Measurements from ENCODE around the gene TMEM231.
A peak's percentile ranks its signal among the peaks of the same experiment; 100 is the strongest.

Gene TMEM231

DNA sequence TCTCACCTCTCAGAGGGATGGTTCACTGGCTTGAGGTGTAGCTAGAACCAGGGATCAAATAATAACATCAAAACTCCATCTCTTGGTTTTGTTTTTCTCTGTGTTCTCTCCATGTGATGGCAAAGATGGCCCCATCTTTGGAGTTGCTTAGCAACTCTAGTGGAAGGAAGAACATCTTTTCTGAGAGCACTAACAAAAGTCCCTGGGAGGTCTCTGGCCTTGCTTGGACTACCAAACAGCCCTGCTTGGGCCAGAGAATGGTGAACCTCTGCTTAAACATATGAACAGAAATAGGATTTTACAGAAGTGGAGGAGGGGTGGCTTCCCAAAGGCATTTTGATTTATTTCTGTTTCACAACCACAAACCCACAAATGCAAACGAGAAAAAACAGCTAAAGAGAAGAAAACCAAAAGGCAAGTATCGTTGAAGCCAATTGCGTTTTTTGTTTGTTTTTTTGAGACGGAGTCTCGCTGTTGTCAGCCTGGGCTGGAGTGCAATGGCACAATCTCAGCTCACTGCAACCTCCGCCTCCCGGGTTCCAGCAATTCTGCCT lies 23.3 kb upstream of the TMEM231 start:
- 0 out of 2 replicates have a peak, but pooled peaks cover 5% of the 10 kb centered on the region for H3K4me1 ChIP-seq (ENCODE audit: insufficient read depth, low read length)
- H3K9ac ChIP-seq (ENCODE audit: low read depth, low read length), result no peak overlapping the region
- H3K27me3 ChIP-seq (ENCODE audit: insufficient read depth, low read length), result no peaks in the 10 kb centered on the region
- no peaks in the 10 kb centered on the region for H3K9me3 ChIP-seq (ENCODE audit: insufficient read depth, low read depth, low read length)
- H3K4me3 ChIP-seq (ENCODE audit: low read length), result no peak overlapping the region
- H3K36me3 ChIP-seq (ENCODE audit: insufficient read depth, low read depth, low read length), result peaks cover 49% of the 10 kb centered on the region
- no peak overlapping the region for H3K27ac ChIP-seq (ENCODE audit: low read length)

- Histone ChIP-seq H3K36me3 (ENCODE audit: insufficient read depth, low read depth, low read length) (peaks cover 55% of the 10 kb centered on the region), H3K4me1 (ENCODE audit: insufficient read depth, low read length) (0 out of 2 replicates have a peak, but pooled peaks cover 5% of the 10 kb centered on the region), H3K4me3 (ENCODE audit: low read length) (no peak overlapping the region), H3K9me3 (ENCODE audit: insufficient read depth, low read depth, low read length) (no peaks in the 10 kb centered on the region), H3K9ac (ENCODE audit: low read depth, low read length) (no peak overlapping the region), H3K27me3 (ENCODE audit: insufficient read depth, low read length) (no peaks in the 10 kb centered on the region), H3K27ac (ENCODE audit: low read length) (no peak overlapping the region)
These were observed 22.7 kb upstream of the TMEM231 start for GRCh38 chr16:75578725-75579124.

- Histone ChIP-seq H3K9me3 (ENCODE audit: insufficient read depth, low read depth, low read length) (no peaks in the 10 kb centered on the region), H3K36me3 (ENCODE audit: insufficient read depth, low read depth, low read length) (peaks cover 60% of the 10 kb centered on the region), H3K27me3 (ENCODE audit: insufficient read depth, low read length) (no peaks in the 10 kb centered on the region), H3K4me3 (ENCODE audit: low read length) (no peak overlapping the region), H3K9ac (ENCODE audit: low read depth, low read length) (no peak overlapping the region), H3K4me1 (ENCODE audit: insufficient read depth, low read length) (0 out of 2 replicates have a peak, but pooled peaks cover 5% of the 10 kb centered on the region), H3K27ac (ENCODE audit: low read length) (no peak overlapping the region)
These were observed 22.2 kb upstream of the TMEM231 start for GRCh38 chr16:75578212-75578611.

DNA sequence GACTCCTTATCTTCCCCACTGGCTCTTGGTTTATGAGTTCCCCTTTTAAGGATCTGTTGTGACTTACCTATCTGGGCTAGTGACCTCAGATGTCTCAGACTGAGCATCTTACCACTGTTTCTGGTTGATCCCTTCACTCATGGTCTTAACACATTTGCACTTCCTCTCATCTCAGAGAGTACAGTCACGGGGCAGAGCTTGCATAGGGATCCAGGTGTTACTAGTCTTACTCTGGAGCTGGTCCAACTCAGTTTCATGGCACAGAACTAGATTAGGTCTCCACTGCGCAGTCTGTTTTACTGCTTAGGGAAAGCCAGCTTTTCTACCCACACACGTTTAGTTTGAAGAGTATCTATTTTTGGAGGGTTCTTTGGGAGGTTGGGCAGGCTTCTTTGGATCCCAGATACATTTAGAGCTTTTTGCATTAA lies 20.3 kb upstream of the TMEM231 start:
- Histone ChIP-seq H3K9me3 (ENCODE audit: insufficient read depth, low read depth, low read length) (no peaks in the 10 kb centered on the region), H3K36me3 (ENCODE audit: insufficient read depth, low read depth, low read length) (peaks cover 75% of the 10 kb centered on the region), H3K4me1 (ENCODE audit: insufficient read depth, low read length) (0 out of 2 replicates have a peak, but pooled peaks cover 5% of the 10 kb centered on the region), H3K27me3 (ENCODE audit: insufficient read depth, low read length) (no peaks in the 10 kb centered on the region), H3K9ac (ENCODE audit: low read depth, low read length) (no peak overlapping the region), H3K4me3 (ENCODE audit: low read length) (no peak overlapping the region), H3K27ac (ENCODE audit: low read length) (no peak overlapping the region)

GRCh38 chr16:75575958-75576357 lies 19.9 kb upstream of the TMEM231 start:
- H3K4me1 ChIP-seq (ENCODE audit: insufficient read depth, low read length), result 0 out of 2 replicates have a peak, but pooled peaks cover 5% of the 10 kb centered on the region
- H3K27ac ChIP-seq (ENCODE audit: low read length), result no peak overlapping the region
- no peak overlapping the region for H3K9ac ChIP-seq (ENCODE audit: low read depth, low read length)
- H3K4me3 ChIP-seq (ENCODE audit: low read length), result no peak overlapping the region
- peaks cover 80% of the 10 kb centered on the region for H3K36me3 ChIP-seq (ENCODE audit: insufficient read depth, low read depth, low read length)
- H3K27me3 ChIP-seq (ENCODE audit: insufficient read depth, low read length), result no peaks in the 10 kb centered on the region
- no peaks in the 10 kb centered on the region for H3K9me3 ChIP-seq (ENCODE audit: insufficient read depth, low read depth, low read length)

DNA sequence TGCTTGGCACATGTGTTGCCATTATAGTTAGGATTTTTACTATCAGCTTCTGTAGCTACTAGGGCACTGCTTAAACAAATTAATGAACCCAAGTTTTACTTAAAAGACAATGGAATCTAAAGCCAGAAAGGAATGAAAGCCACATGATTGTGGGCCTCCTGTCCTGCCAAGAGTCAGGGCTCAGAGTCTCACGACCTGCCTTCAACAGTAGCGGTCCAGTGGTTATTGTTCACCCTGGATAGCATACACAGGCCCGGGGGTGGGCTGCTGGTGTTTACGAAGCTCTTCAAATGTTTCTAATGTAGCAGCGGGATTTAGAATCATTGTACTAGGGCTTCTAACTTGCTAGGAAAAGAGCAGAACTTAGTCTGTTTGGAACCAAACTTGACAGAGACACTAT lies 17.9 kb upstream of the TMEM231 start:
- Histone ChIP-seq H3K9ac (ENCODE audit: low read depth, low read length) (no peak overlapping the region), H3K27ac (ENCODE audit: low read length) (no peak overlapping the region), H3K36me3 (ENCODE audit: insufficient read depth, low read depth, low read length) (peaks cover 87% of the 10 kb centered on the region), H3K27me3 (ENCODE audit: insufficient read depth, low read length) (no peaks in the 10 kb centered on the region), H3K4me3 (ENCODE audit: low read length) (no peak overlapping the region), H3K4me1 (ENCODE audit: insufficient read depth, low read length) (0 out of 2 replicates have a peak, but pooled peaks cover 5% of the 10 kb centered on the region), H3K9me3 (ENCODE audit: insufficient read depth, low read depth, low read length) (no peaks in the 10 kb centered on the region)

GRCh38 chr16:75572864-75573542 lies 17.0 kb upstream of the TMEM231 start:
- Histone ChIP-seq H3K9me3 (ENCODE audit: insufficient read depth, low read depth, low read length) (no peaks in the 10 kb centered on the region), H3K4me1 (ENCODE audit: insufficient read depth, low read length) (0 out of 2 replicates have a peak, but pooled peaks cover 5% of the 10 kb centered on the region), H3K9ac (ENCODE audit: low read depth, low read length) (no peak overlapping the region), H3K4me3 (ENCODE audit: low read length) (no peak overlapping the region), H3K36me3 (ENCODE audit: insufficient read depth, low read depth, low read length) (peaks cover 88% of the 10 kb centered on the region), H3K27ac (ENCODE audit: low read length) (no peak overlapping the region), H3K27me3 (ENCODE audit: insufficient read depth, low read length) (no peaks in the 10 kb centered on the region)

- Histone ChIP-seq H3K9me3 (ENCODE audit: insufficient read depth, low read depth, low read length) (no peaks in the 10 kb centered on the region), H3K27ac (ENCODE audit: low read length) (no peak overlapping the region), H3K27me3 (ENCODE audit: insufficient read depth, low read length) (no peaks in the 10 kb centered on the region), H3K4me1 (ENCODE audit: insufficient read depth, low read length) (0 out of 2 replicates have a peak, but pooled peaks cover 4% of the 10 kb centered on the region), H3K4me3 (ENCODE audit: low read length) (no peak overlapping the region), H3K36me3 (ENCODE audit: insufficient read depth, low read depth, low read length) (peaks cover 70% of the 10 kb centered on the region), H3K9ac (ENCODE audit: low read depth, low read length) (no peak overlapping the region)
These were observed 14.5 kb upstream of the TMEM231 start for GRCh38 chr16:75570396-75571065.

GRCh38 chr16:75567911-75568310 lies 11.9 kb upstream of the TMEM231 start:
- no peak overlapping the region for H3K9ac ChIP-seq (ENCODE audit: low read depth, low read length)
- peaks cover 48% of the 10 kb centered on the region for H3K36me3 ChIP-seq (ENCODE audit: insufficient read depth, low read depth, low read length)
- H3K4me1 ChIP-seq (ENCODE audit: insufficient read depth, low read length), result peaks cover 15% of the 10 kb centered on the region
- H3K27me3 ChIP-seq (ENCODE audit: insufficient read depth, low read length), result no peaks in the 10 kb centered on the region
- H3K9me3 ChIP-seq (ENCODE audit: insufficient read depth, low read depth, low read length), result no peaks in the 10 kb centered on the region
- H3K4me3 ChIP-seq (ENCODE audit: low read length), result no peak overlapping the region
- no peak overlapping the region for H3K27ac ChIP-seq (ENCODE audit: low read length)

GRCh38 chr16:75566758-75567255 lies 10.8 kb upstream of the TMEM231 start:
- Histone ChIP-seq H3K4me3 (ENCODE audit: low read length) (peak overlapping the region; percentile 95), H3K27ac (ENCODE audit: low read length) (no peak overlapping the region), H3K9ac (ENCODE audit: low read depth, low read length) (peak overlapping the region; percentile 77; the same call in 1 of the 2 replicates), H3K9me3 (ENCODE audit: insufficient read depth, low read depth, low read length) (no peaks in the 10 kb centered on the region), H3K36me3 (ENCODE audit: insufficient read depth, low read depth, low read length) (peaks cover 38% of the 10 kb centered on the region), H3K27me3 (ENCODE audit: insufficient read depth, low read length) (no peaks in the 10 kb centered on the region), H3K4me1 (ENCODE audit: insufficient read depth, low read length) (peaks cover 15% of the 10 kb centered on the region)

DNA sequence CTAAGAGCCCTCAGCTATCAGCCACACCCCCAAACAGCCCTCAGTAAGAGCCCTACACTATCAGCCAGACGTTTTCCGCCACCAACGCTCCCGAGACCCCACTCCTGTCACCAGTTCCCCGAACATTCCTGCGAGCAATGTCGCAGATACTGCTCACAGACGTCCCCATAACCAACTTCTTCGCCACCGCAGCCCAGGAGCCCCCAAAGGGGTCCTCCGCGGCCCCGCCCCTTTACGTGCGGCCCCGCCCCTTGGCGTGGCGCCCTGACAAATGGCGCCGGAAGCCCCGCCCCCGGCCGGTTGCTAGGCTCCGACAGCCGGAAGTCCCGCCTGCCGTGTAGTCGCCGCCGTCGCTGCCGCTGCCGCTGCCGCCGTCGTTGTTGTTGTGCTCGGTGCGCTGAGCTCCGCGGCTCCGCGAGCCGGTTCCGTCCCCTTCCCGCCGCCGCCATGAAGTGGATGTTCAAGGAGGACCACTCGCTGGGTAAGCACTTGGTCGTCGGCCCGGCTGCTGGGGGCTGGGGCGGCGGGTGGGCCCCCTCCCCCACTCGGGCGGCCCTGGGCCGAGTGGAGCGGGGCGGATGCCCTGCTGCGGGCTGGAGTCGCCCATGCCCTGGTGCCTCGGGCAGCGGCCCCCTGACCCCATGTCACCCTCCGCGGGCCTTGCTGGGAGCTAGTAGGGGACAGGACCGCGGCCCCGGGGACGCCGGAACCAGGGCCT lies 10.1 kb upstream of the TMEM231 start, which contains the start of gene GABARAPL2:
GABARAPL2 (plus strand) TSS at position 340 of the 718 bp plus-strand sequence; CDS start at position 448, 108 bp downstream.
- H3K4me1 ChIP-seq (ENCODE audit: insufficient read depth, low read length), result peaks cover 15% of the 10 kb centered on the region
- no peak within 1 kb of the TSS for H3K27ac ChIP-seq (ENCODE audit: low read length)
- peak within 1 kb of the TSS; percentile 95 for H3K4me3 ChIP-seq (ENCODE audit: low read length)
- H3K27me3 ChIP-seq (ENCODE audit: insufficient read depth, low read length), result no peaks in the 10 kb centered on the region
- H3K9me3 ChIP-seq (ENCODE audit: insufficient read depth, low read depth, low read length), result no peaks in the 10 kb centered on the region
- H3K9ac ChIP-seq (ENCODE audit: low read depth, low read length), result peak within 1 kb of the TSS; percentile 77; the same call in 1 of the 2 replicates
- peaks cover 35% of the 10 kb centered on the region for H3K36me3 ChIP-seq (ENCODE audit: insufficient read depth, low read depth, low read length)

Measured in iPS-20b (cell line).